ENCODE measurements around the gene PRKCD.
A peak's percentile ranks its signal among the peaks of the same experiment; 100 is the strongest.

The PRKCD gene

DNA sequence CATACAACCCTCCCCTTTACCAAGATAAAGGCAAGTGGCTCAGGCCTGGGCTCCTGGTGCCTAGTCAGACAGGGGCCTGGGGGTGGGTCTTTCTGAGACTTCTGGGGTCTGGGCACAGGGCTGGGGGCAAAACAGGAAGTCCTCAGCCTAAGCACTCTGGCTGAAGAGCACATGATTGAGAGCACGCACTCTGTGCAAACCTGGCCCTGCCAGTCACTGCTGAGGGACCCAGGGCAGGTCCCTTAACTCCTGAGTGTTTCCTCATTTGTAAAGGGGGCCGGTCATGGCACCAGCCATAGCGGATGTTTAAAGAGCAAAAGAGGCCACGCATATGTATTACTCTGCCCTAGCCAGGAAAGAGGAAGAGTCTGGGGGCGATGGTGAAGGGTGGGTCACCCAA lies 78.8 kb downstream of the PRKCD start:
- H3K27ac ChIP-seq: peak overlapping the region in 5 of 21 experiments; percentile 8 to 64 (median 44)
- H3K4me3 ChIP-seq: no peak overlapping the region

DNA sequence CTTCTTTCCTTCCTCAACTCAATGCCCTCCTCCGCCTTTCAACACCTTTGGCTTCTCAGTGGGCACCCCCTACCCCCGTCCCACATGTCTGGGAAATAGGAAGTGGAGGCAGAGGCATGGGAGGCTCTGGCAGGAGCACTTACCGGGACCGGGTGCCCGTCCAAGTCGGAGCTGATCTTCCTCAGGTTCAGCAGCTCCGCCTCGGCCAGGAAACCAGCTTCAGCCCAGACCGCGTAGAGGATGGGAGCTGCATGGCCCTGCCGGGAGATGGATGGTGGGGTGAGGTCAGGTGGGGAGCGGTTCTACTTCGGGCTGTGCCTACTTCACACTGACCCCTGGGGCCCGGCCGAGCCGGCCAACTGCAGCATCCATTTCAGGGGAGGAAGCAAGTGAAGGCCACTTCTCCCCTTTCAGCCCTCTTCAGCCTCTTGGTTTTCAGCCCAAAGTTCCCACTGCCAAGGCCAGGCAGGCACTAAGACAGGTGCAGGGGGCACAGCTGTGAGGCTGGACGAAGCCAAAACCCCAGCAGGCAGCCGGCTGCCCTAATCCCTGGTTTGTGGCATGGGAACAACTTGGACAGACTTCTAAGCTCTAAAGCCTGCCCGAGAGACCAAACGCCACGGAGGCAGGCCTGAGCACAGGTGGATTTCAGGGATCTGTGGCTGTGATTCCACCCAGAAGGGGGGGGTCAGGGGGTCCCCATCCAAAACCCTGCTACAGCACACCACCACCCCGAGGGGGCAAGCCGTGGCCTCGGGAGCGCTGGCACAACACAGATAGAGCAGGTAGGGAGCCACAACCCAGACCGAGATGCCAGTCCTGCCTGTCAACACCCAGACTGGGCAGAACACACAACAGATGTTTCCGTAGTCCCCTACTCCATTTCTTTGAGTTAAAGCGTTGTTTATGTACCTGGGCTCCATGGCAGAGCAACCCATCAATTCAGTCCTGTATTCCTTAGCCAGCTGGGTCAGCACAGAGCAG lies 80.3 kb downstream of the PRKCD start:
- Histone ChIP-seq H3K4me3 (no peak overlapping the region), H3K27ac (peak overlapping the region in 1 of 21 experiments; percentile 10)

DNA sequence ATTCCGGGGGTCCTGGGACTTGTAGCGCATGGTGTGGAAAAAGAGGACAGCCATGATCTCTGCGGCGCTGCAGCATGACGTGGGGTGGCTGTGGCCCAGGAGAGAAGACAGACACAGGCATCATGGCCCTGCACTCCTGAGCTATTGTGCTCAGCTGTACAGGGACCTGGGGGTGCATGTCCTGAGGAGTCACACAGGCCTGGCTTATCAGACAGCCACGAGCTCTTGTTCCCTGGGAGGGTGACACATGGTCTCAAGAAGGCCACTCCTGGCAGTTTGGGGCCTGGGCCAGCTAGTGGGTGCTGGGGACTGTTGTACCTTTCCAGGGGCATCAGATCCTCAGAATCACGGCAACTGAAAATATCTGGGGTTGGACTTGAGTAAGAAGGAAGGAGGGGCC lies 81.1 kb downstream of the PRKCD start:
- Histone ChIP-seq H3K27ac (peak overlapping the region in 3 of 21 experiments; percentile 10 to 47 (median 17)), H3K4me3 (no peak overlapping the region)
